HCT116 (cell line): ENCODE results near the gene EEF1AKMT2. TPM values are rescaled to one million over a fixed set of nuclear protein-coding genes. Genes with fewer than 3 reads are reported as not detected.

Experiments used
- ATAC-seq: fragments of 200-7000 bp; cut with Tn5 transposase; 2 replicates; pipeline ENCODE4 v1.9.1; 2020; ENCODE audit warnings: mild to moderate bottlenecking, moderate library complexity
- BruUV-seq: library from RNA; stranded (reverse); fragments of 400-500 nt; replicated peaks from 2 replicates; lab custom pipeline; 2021; lab: Mats Ljungman, UMichigan
- CTCF ChIA-PET: fragments of 300-600 bp; sonication (Branson Sonifier 250); formaldehyde crosslinking; loops from one replicate; lab custom pipeline; 2021; ENCODE audit warnings: antibody characterized with exemption; lab: Charles Lee
- POLR2A ChIA-PET: fragments of 300-600, 350-600 bp; sonication (Branson Sonifier 250); formaldehyde crosslinking; loops from one replicate; lab custom pipeline; 2021; ENCODE audit warnings: antibody characterized with exemption; lab: Charles Lee
- RAD21 ChIA-PET, 2 experiments: fragments of 300-600 bp; sonication (Branson Sonifier 250); formaldehyde crosslinking; loops; one replicate each; lab custom pipeline; 2023; ENCODE audit warnings: low total read pairs in 2 of 2; ENCODE audit not compliant: uncharacterized antibody in 2 of 2, unreplicated experiment in 2 of 2, low non-redundant PET in 1 of 2; lab: Charles Lee
- DNase-seq: peaks from one replicate; pipeline ENCODE4 v3.0.0-alpha.2; 2010; ENCODE audit warnings: low read depth, low spot score
- H2AFZ ChIP-seq: fragments of 200-600 bp; shearing (Covaris generic), sonication (generic); 2 replicates; pipeline ENCODE4 v1.6.1; 2017; ENCODE audit warnings: low read depth, mixed run types, mixed read lengths, antibody characterized with exemption, low read length; ENCODE audit not compliant: poor library complexity, severe bottlenecking
- H3K27ac ChIP-seq: 2 replicates; pipeline ENCODE4 v1.5.1; 2012; ENCODE audit warnings: low read depth, low read length
- H3K27me3 ChIP-seq: fragments of 200-600 bp; sonication (generic); 2 replicates; pipeline ENCODE4 v1.6.1; 2016; ENCODE audit warnings: mixed run types, low read length, mixed read lengths; ENCODE audit not compliant: insufficient read depth
- H3K36me3 ChIP-seq, 2 experiments: fragments of 200-500 bp in 1 of 2; fragments of 200-600 bp in 1 of 2; sonication (Bioruptor generic) in 1 of 2; sonication (generic) in 1 of 2; 2 replicates each; pipeline versions ENCODE4 v1.5.1 to v1.6.1; 2014 to 2016; ENCODE audit warnings: low read length in 2 of 2, inconsistent platforms in 1 of 2, mixed read lengths in 1 of 2, mixed run types in 1 of 2; ENCODE audit not compliant: insufficient read depth in 2 of 2, control insufficient read depth in 1 of 2
- H3K4me1 ChIP-seq, 2 experiments: fragments of 200-600 bp in 1 of 2; sonication (generic) in 1 of 2; 2 replicates each; pipeline versions ENCODE4 v1.5.1 to v1.6.1; 2012 to 2017; ENCODE audit warnings: low read length in 2 of 2, inconsistent platforms in 1 of 2, mild to moderate bottlenecking in 1 of 2, mixed read lengths in 1 of 2, mixed run types in 1 of 2, moderate library complexity in 1 of 2; ENCODE audit not compliant: insufficient read depth in 2 of 2, control insufficient read depth in 1 of 2
- H3K4me2 ChIP-seq: fragments of 200-600 bp; sonication (generic); 2 replicates; pipeline ENCODE4 v1.6.1; 2017; ENCODE audit warnings: mixed run types, low read length, mixed read lengths
- H3K4me3 ChIP-seq, 2 experiments: fragments of 200-600 bp in 1 of 2; sonication (generic) in 1 of 2; replicated peaks in 1 of 2; 2 replicates each; pipeline ENCODE4 v1.5.1; 2011 to 2016; ENCODE audit warnings: low read length in 2 of 2, control low read depth in 1 of 2, low read depth in 1 of 2, mild to moderate bottlenecking in 1 of 2, mixed read lengths in 1 of 2, mixed run types in 1 of 2
- H3K79me2 ChIP-seq: fragments of 200-600 bp; sonication (generic); 2 replicates; pipeline ENCODE4 v1.6.1; 2017; ENCODE audit warnings: mild to moderate bottlenecking, mixed run types, low read length, moderate library complexity, mixed read lengths; ENCODE audit not compliant: insufficient read depth
- H3K9ac ChIP-seq: fragments of 200-600 bp; sonication (generic); 2 replicates; pipeline ENCODE4 v1.6.1; 2016; ENCODE audit warnings: low read length, mixed read lengths
- H3K9me2 ChIP-seq: fragments of 200-600 bp; sonication (generic), shearing (Covaris generic); 2 replicates; pipeline ENCODE4 v1.6.1; 2017; ENCODE audit warnings: mixed run types, mild to moderate bottlenecking, moderate library complexity; ENCODE audit not compliant: insufficient read depth
- H3K9me3 ChIP-seq, 2 experiments: fragments of 200-500 bp in 1 of 2; fragments of 200-600 bp in 1 of 2; sonication (Bioruptor generic) in 1 of 2; sonication (generic) in 1 of 2; 2 replicates each; pipeline ENCODE4 v1.6.1; 2014 to 2017; ENCODE audit warnings: low read length in 2 of 2, mixed read lengths in 2 of 2, inconsistent platforms in 1 of 2, low read depth in 1 of 2, mild to moderate bottlenecking in 1 of 2, mixed run types in 1 of 2, moderate library complexity in 1 of 2; ENCODE audit not compliant: control insufficient read depth in 1 of 2, insufficient read depth in 1 of 2
- H4K20me1 ChIP-seq: fragments of 200-600 bp; sonication (generic), shearing (Covaris generic); 2 replicates; pipeline ENCODE4 v1.6.1; 2017; ENCODE audit warnings: mixed run types, mild to moderate bottlenecking, moderate library complexity; ENCODE audit not compliant: insufficient read depth
- CBX3 ChIP-seq: IDR thresholded peaks from 2 replicates; pipeline ENCODE4 v1.6.1; 2012; ENCODE audit warnings: low read depth
- CEBPB ChIP-seq: IDR thresholded peaks from 2 replicates; pipeline ENCODE4 v1.6.1; 2012; ENCODE audit warnings: low read depth
- EGR1 ChIP-seq: IDR thresholded peaks from 2 replicates; pipeline ENCODE4 v1.6.1; 2012; ENCODE audit warnings: low read depth
- POLR2A ChIP-seq: IDR thresholded peaks from 2 replicates; pipeline ENCODE4 v1.7.0; 2011; ENCODE audit warnings: borderline replicate concordance; ENCODE audit not compliant: insufficient read depth, insufficient read length; ENCODE audit errors: extremely low read depth
- POLR2AphosphoS5 ChIP-seq: IDR thresholded peaks from 2 replicates; pipeline ENCODE4 v1.6.1; 2011; ENCODE audit warnings: mild to moderate bottlenecking, low read depth, low read length, moderate library complexity
- SIN3A ChIP-seq: IDR thresholded peaks from 2 replicates; pipeline ENCODE4 v1.6.1; 2012; ENCODE audit warnings: low read depth
- ZNF274 ChIP-seq: fragments of 200-500 bp; sonication (Bioruptor generic); IDR thresholded peaks from 2 replicates; pipeline ENCODE4 v1.6.1; 2014; ENCODE audit warnings: mild to moderate bottlenecking, low read depth, low read length, inconsistent platforms
- intact Hi-C: fragments of 100-400 bp; cut with micrococcal nuclease; formaldehyde crosslinking; loops from 2 replicates; pipeline ENCODE4 v1.10.0; 2022
- total RNA-seq: library from RNA; stranded (reverse); gene quantifications from one replicate; pipeline ENCODE4 v1.2.1, GENCODE V29; 2021; ENCODE audit not compliant: unreplicated experiment
- TF ChIP-seq, protein P1 (sequence below): IDR thresholded peaks from 2 replicates; pipeline ENCODE4 v1.6.1; 2012; ENCODE audit warnings: low read depth
- TF ChIP-seq, protein P2 (sequence below): IDR thresholded peaks from 2 replicates; pipeline ENCODE4 v1.6.1; 2012
- TF ChIP-seq, protein P3 (sequence below): IDR thresholded peaks from 2 replicates; pipeline ENCODE4 v1.6.1; 2012
- TF ChIP-seq, protein P4 (sequence below), 3 experiments: fragments of 200-600 bp in 1 of 3; sonication (generic) in 1 of 3; IDR thresholded peaks in 2 of 3; conservative IDR thresholded peaks in 1 of 3; 2 replicates each; pipeline ENCODE4 v1.5.1; 2012 to 2017; ENCODE audit warnings: low read depth in 2 of 3, low read length in 2 of 3, antibody characterized with exemption in 1 of 3, borderline replicate concordance in 1 of 3, control low read depth in 1 of 3, mild to moderate bottlenecking in 1 of 3, mixed read lengths in 1 of 3, mixed run types in 1 of 3, moderate library complexity in 1 of 3; ENCODE audit not compliant: insufficient read depth in 1 of 3

Gene EEF1AKMT2
- total RNA-seq, 1 experiment from 2014 or later: 39.6 TPM

DNA sequence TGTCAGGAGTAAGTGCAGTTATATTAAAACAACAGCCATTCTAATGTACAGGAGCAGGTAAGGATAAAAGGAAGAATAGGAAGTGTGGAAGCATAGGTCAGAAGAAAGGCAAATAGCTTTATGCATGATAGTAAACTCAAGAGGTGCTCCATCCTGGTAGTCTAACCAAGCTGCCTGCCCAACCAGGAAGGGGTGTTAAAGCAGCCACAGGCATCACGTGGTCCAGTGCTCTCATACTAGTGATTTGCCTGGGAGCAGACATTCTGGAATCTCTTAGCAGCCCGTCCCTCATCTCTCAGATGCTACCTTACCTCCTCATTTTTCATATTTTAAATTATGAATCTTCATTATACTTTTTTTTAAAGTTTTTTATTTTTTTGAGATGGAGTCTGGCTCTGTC, 28.4 kb upstream of the EEF1AKMT2 start:
- Histone ChIP-seq H3K27me3 (no peaks in the 10 kb centered on the region), H3K4me2 (no peak overlapping the region), H3K36me3 (peaks cover 7 to 16% of the 10 kb centered on the region in 2 experiments; a peak in 2 of 4 replicates), H3K4me3 (no peak overlapping the region), H3K79me2 (no peaks in the 10 kb centered on the region), H3K9me2 (no peaks in the 10 kb centered on the region), H3K27ac (no peak overlapping the region), H4K20me1 (no peaks in the 10 kb centered on the region), H3K9me3 (no peaks in the 10 kb centered on the region), H3K9ac (no peak overlapping the region), H2AFZ (no peak overlapping the region), H3K4me1 (no peaks in the 10 kb centered on the region)
- intact Hi-C loops: no loop called here
- TF ChIP-seq CEBPB (no peak), EGR1 (no peak), POLR2AphosphoS5 (no peak), SIN3A (no peak), POLR2A (no peak), CBX3 (no peak), ZNF274 (no peak)
- TF ChIP-seq, protein P1, sequence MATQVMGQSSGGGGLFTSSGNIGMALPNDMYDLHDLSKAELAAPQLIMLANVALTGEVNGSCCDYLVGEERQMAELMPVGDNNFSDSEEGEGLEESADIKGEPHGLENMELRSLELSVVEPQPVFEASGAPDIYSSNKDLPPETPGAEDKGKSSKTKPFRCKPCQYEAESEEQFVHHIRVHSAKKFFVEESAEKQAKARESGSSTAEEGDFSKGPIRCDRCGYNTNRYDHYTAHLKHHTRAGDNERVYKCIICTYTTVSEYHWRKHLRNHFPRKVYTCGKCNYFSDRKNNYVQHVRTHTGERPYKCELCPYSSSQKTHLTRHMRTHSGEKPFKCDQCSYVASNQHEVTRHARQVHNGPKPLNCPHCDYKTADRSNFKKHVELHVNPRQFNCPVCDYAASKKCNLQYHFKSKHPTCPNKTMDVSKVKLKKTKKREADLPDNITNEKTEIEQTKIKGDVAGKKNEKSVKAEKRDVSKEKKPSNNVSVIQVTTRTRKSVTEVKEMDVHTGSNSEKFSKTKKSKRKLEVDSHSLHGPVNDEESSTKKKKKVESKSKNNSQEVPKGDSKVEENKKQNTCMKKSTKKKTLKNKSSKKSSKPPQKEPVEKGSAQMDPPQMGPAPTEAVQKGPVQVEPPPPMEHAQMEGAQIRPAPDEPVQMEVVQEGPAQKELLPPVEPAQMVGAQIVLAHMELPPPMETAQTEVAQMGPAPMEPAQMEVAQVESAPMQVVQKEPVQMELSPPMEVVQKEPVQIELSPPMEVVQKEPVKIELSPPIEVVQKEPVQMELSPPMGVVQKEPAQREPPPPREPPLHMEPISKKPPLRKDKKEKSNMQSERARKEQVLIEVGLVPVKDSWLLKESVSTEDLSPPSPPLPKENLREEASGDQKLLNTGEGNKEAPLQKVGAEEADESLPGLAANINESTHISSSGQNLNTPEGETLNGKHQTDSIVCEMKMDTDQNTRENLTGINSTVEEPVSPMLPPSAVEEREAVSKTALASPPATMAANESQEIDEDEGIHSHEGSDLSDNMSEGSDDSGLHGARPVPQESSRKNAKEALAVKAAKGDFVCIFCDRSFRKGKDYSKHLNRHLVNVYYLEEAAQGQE: no peak
- TF ChIP-seq, protein P2, sequence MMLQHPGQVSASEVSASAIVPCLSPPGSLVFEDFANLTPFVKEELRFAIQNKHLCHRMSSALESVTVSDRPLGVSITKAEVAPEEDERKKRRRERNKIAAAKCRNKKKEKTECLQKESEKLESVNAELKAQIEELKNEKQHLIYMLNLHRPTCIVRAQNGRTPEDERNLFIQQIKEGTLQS: no peak
- TF ChIP-seq, protein P3, sequence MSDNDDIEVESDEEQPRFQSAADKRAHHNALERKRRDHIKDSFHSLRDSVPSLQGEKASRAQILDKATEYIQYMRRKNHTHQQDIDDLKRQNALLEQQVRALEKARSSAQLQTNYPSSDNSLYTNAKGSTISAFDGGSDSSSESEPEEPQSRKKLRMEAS: no peak
- TF ChIP-seq, protein P4, sequence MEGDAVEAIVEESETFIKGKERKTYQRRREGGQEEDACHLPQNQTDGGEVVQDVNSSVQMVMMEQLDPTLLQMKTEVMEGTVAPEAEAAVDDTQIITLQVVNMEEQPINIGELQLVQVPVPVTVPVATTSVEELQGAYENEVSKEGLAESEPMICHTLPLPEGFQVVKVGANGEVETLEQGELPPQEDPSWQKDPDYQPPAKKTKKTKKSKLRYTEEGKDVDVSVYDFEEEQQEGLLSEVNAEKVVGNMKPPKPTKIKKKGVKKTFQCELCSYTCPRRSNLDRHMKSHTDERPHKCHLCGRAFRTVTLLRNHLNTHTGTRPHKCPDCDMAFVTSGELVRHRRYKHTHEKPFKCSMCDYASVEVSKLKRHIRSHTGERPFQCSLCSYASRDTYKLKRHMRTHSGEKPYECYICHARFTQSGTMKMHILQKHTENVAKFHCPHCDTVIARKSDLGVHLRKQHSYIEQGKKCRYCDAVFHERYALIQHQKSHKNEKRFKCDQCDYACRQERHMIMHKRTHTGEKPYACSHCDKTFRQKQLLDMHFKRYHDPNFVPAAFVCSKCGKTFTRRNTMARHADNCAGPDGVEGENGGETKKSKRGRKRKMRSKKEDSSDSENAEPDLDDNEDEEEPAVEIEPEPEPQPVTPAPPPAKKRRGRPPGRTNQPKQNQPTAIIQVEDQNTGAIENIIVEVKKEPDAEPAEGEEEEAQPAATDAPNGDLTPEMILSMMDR (IDR thresholded peaks at IDR 0.05 in 2 of 3, conservative IDR thresholded peaks at IDR 0.05 in 1 of 3; ENCODE audit: borderline replicate concordance in 1 of 3, insufficient read depth in 1 of 3, low read depth in 2 of 3, low read length in 2 of 3): no peak
- RAD21 ChIA-PET: no interaction called here
- no peak for ATAC-seq
- no peak for DNase-seq
- CTCF ChIA-PET: no interaction called here
- POLR2A ChIA-PET: no interaction called here
- BruUV-seq: no TSS peak
